HEK293 (cell line): ENCODE data around the gene PHAF1.

ENCODE experiments used
- ZNF214 ChIP-seq: fragments of 450-650 bp; formaldehyde crosslinking; IDR thresholded peaks from 2 replicates; pipeline ENCODE4 v1.5.1; 2017; ENCODE audit warnings: missing biosample characterization, mild to moderate bottlenecking, missing genetic modification characterization, borderline replicate concordance
- ZNF48 ChIP-seq: fragments of 450-650 bp; formaldehyde crosslinking; IDR thresholded peaks from 2 replicates; pipeline ENCODE4 v1.5.1; 2016; ENCODE audit warnings: missing biosample characterization, missing genetic modification characterization
- ZNF677 ChIP-seq: fragments of 450-650 bp; IDR thresholded peaks from 2 replicates; pipeline ENCODE4 v1.5.0; 2018; ENCODE audit warnings: missing biosample characterization, mild to moderate bottlenecking, missing genetic modification characterization, moderate library complexity
- TF ChIP-seq, protein P1 (sequence below): fragments of 450-650 bp; formaldehyde crosslinking; IDR thresholded peaks from 2 replicates; pipeline ENCODE4 v1.5.1; 2016; ENCODE audit warnings: missing biosample characterization, missing genetic modification characterization
- TF ChIP-seq, protein P2 (sequence below): fragments of 450-650 bp; formaldehyde crosslinking; IDR thresholded peaks from 2 replicates; pipeline ENCODE4 v1.5.1; 2016; ENCODE audit warnings: missing biosample characterization, missing genetic modification characterization
- TF ChIP-seq, protein P3 (sequence below): fragments of 450-650 bp; formaldehyde crosslinking; IDR thresholded peaks from 2 replicates; pipeline ENCODE4 v1.5.1; 2016; ENCODE audit warnings: missing biosample characterization, missing genetic modification characterization

DNA sequence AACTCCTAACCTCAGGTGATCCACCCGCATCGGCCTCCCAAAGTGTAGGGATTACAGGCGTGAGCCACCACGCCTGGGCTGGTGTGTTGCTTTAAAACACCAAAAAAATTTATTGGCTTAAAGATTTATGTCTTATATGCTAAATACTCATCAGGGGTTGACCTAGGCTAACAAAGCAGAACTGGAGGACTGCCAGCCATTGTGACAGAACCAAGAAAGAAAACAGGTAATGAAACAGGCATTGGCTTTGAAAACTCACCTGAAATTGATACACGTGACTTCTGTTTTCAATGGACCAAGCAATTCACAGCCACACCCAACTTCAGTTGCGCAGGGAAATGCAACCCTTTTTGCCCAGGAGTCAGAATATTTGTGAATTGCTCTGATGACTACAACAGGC lies 4.9 kb upstream of the PHAF1 start:
- TF ChIP-seq, protein P1, sequence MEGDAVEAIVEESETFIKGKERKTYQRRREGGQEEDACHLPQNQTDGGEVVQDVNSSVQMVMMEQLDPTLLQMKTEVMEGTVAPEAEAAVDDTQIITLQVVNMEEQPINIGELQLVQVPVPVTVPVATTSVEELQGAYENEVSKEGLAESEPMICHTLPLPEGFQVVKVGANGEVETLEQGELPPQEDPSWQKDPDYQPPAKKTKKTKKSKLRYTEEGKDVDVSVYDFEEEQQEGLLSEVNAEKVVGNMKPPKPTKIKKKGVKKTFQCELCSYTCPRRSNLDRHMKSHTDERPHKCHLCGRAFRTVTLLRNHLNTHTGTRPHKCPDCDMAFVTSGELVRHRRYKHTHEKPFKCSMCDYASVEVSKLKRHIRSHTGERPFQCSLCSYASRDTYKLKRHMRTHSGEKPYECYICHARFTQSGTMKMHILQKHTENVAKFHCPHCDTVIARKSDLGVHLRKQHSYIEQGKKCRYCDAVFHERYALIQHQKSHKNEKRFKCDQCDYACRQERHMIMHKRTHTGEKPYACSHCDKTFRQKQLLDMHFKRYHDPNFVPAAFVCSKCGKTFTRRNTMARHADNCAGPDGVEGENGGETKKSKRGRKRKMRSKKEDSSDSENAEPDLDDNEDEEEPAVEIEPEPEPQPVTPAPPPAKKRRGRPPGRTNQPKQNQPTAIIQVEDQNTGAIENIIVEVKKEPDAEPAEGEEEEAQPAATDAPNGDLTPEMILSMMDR = no peak
- TF ChIP-seq ZNF214 (tag by site-specific recombination) (no peak), ZNF48 (tag by site-specific recombination) (no peak), ZNF677 (tag by site-specific recombination) (no peak)
- TF ChIP-seq, protein P2, sequence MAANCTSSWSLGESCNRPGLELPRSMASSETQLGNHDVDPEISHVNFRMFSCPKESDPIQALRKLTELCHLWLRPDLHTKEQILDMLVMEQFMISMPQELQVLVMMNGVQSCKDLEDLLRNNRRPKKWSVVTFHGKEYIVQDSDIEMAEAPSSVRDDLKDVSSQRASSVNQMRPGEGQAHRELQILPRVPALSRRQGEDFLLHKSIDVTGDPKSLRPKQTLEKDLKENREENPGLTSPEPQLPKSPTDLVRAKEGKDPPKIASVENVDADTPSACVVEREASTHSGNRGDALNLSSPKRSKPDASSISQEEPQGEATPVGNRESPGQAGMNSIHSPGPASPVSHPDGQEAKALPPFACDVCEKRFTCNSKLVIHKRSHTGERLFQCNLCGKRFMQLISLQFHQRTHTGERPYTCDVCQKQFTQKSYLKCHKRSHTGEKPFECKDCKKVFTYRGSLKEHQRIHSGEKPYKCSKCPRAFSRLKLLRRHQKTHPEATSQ (tag by site-specific recombination) = no peak
- TF ChIP-seq, protein P3, sequence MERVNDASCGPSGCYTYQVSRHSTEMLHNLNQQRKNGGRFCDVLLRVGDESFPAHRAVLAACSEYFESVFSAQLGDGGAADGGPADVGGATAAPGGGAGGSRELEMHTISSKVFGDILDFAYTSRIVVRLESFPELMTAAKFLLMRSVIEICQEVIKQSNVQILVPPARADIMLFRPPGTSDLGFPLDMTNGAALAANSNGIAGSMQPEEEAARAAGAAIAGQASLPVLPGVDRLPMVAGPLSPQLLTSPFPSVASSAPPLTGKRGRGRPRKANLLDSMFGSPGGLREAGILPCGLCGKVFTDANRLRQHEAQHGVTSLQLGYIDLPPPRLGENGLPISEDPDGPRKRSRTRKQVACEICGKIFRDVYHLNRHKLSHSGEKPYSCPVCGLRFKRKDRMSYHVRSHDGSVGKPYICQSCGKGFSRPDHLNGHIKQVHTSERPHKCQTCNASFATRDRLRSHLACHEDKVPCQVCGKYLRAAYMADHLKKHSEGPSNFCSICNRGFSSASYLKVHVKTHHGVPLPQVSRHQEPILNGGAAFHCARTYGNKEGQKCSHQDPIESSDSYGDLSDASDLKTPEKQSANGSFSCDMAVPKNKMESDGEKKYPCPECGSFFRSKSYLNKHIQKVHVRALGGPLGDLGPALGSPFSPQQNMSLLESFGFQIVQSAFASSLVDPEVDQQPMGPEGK (tag by site-specific recombination) = no peak
